B cell (primary cell): ENCODE measurements around the gene FLCN. TPM values are rescaled to one million over a fixed set of nuclear protein-coding genes. Genes with fewer than 3 reads are reported as not detected.

Experiments
- ATAC-seq: fragments of 200-7000 bp; cut with Tn5 transposase; one replicate; pipeline ENCODE4 v1.10.0; 2021; ENCODE audit warnings: low read depth, mild to moderate bottlenecking, moderate number of reproducible peaks, moderate library complexity
- CTCF ChIA-PET: fragments of 350-600 bp; sonication (Branson Sonifier 250); formaldehyde crosslinking; loops from one replicate; lab custom pipeline; 2021; ENCODE audit warnings: antibody characterized with exemption, inconsistent platforms; lab: Charles Lee
- POLR2A ChIA-PET: fragments of 350-600 bp; sonication (Branson Sonifier 250); formaldehyde crosslinking; loops from one replicate; lab custom pipeline; 2021; ENCODE audit warnings: antibody characterized with exemption; lab: Charles Lee
- DNase-seq: peaks from one replicate; pipeline ENCODE4 v3.0.0; 2013
- H2AFZ ChIP-seq: 2 replicates; pipeline ENCODE4 v1.6.1; 2012; ENCODE audit warnings: mild to moderate bottlenecking, low read depth, low read length; ENCODE audit not compliant: insufficient read depth, poor library complexity, severe bottlenecking
- H3K27ac ChIP-seq, 2 donors: 1 replicate in 1 of 2; 2 replicates in 1 of 2; pipeline ENCODE4 v1.5.1; 2012 to 2013; ENCODE audit warnings: low read length in 2 of 2, mild to moderate bottlenecking in 2 of 2, moderate library complexity in 1 of 2
- H3K27me3 ChIP-seq, 4 experiments: fragments of 200-600 bp in 1 of 4; sonication (generic) in 1 of 4; replicated peaks in 1 of 4; 1 replicate in 2 of 4; 2 replicates in 2 of 4; pipeline versions ENCODE4 v1.6.1 to v1.7.0; 2013 to 2016; ENCODE audit warnings: low read length in 3 of 4, mild to moderate bottlenecking in 2 of 4, mixed read lengths in 1 of 4, moderate library complexity in 1 of 4; ENCODE audit not compliant: insufficient read depth in 4 of 4, control insufficient read depth in 3 of 4; ENCODE audit errors: control extremely low read depth in 1 of 4
- H3K36me3 ChIP-seq, 2 experiments: replicated peaks in 1 of 2; 1 replicate in 1 of 2; 2 replicates in 1 of 2; pipeline versions ENCODE4 v1.6.1 to v1.7.1; 2013; ENCODE audit warnings: low read length in 1 of 2; ENCODE audit not compliant: insufficient read depth in 2 of 2, control insufficient read depth in 1 of 2; ENCODE audit errors: control extremely low read depth in 1 of 2, extremely low read depth in 1 of 2
- H3K4me1 ChIP-seq, 2 donors: fragments of 200-600 bp in 1 of 2; sonication (generic) in 1 of 2; 1 replicate in 1 of 2; 2 replicates in 1 of 2; pipeline versions ENCODE4 v1.5.1 to v1.6.1; 2013 to 2017; ENCODE audit warnings: low read length in 2 of 2; ENCODE audit not compliant: control insufficient read depth in 2 of 2, insufficient read depth in 2 of 2
- H3K4me2 ChIP-seq: replicated peaks from 2 replicates; pipeline ENCODE3; 2012; ENCODE audit warnings: mild to moderate bottlenecking, low read depth, low read length; ENCODE audit not compliant: poor library complexity, severe bottlenecking
- H3K4me3 ChIP-seq, 5 experiments: fragments of 200-600 bp in 1 of 5; sonication (generic) in 1 of 5; 1 replicate in 3 of 5; 2 replicates in 2 of 5; pipeline versions ENCODE4 v1.5.1 to v1.7.0; 2011 to 2016; ENCODE audit warnings: low read length in 4 of 5, mild to moderate bottlenecking in 4 of 5, low read depth in 2 of 5, control low read depth in 1 of 5, moderate library complexity in 1 of 5; ENCODE audit not compliant: insufficient read depth in 1 of 5; ENCODE audit errors: control extremely low read depth in 1 of 5, extremely low read depth in 1 of 5
- H3K79me2 ChIP-seq: fragments of 200-600 bp; sonication (generic); one replicate; pipeline ENCODE4 v1.6.0; 2016; ENCODE audit warnings: low read length; ENCODE audit not compliant: control insufficient read depth, insufficient read depth
- H3K9ac ChIP-seq: fragments of 200-600 bp; sonication (generic); 2 replicates; pipeline ENCODE4 v1.6.1; 2017; ENCODE audit warnings: mild to moderate bottlenecking, low read length, moderate library complexity
- H3K9me3 ChIP-seq, 3 donors: one replicate each; pipeline versions ENCODE4 v1.6.1 to v1.7.1; 2013; ENCODE audit warnings: low read length in 2 of 3; ENCODE audit not compliant: control insufficient read depth in 2 of 3, insufficient read depth in 1 of 3; ENCODE audit errors: control extremely low read depth in 1 of 3
- H4K20me1 ChIP-seq: 2 replicates; pipeline ENCODE4 v1.6.0; 2012; ENCODE audit warnings: mild to moderate bottlenecking, low read length; ENCODE audit not compliant: insufficient read depth, control insufficient read depth, poor library complexity, severe bottlenecking
- H3K27ac Mint-ChIP-seq: one replicate; pipeline ENCODE4 v1.8.0; 2021; ENCODE audit warnings: mixed read lengths
- H3K27me3 Mint-ChIP-seq: one replicate; pipeline ENCODE4 v1.8.0; 2021; ENCODE audit warnings: mixed read lengths
- H3K4me1 Mint-ChIP-seq: one replicate; pipeline ENCODE4 v1.8.0; 2021; ENCODE audit warnings: mixed read lengths
- H3K4me3 Mint-ChIP-seq: one replicate; pipeline ENCODE4 v1.8.0; 2021; ENCODE audit warnings: mixed read lengths
- H3K9me3 Mint-ChIP-seq: one replicate; pipeline ENCODE4 v1.8.0; 2022; ENCODE audit warnings: mixed read lengths; ENCODE audit not compliant: insufficient read depth
- EZH2 ChIP-seq: IDR thresholded peaks from 2 replicates; pipeline ENCODE4 v1.6.1; 2012; ENCODE audit warnings: borderline replicate concordance, low read depth, mild to moderate bottlenecking, moderate library complexity, low read length; ENCODE audit not compliant: insufficient read depth, poor library complexity, severe bottlenecking
- WGBS: methylation state at CpG from one replicate; pipeline ENCODE4 v1.1.5; 2013; ENCODE audit warnings: missing lambda C conversion rate; ENCODE audit not compliant: insufficient coverage; 5-methylcytosine and 5-hydroxymethylcytosine counted together
- intact Hi-C: fragments of 100-400 bp; cut with micrococcal nuclease; formaldehyde crosslinking; loops from one replicate; pipeline ENCODE4 v1.10.0; 2022
- polyA plus RNA-seq: library from polyadenylated mRNA; depleted of rRNA; stranded (reverse); fragments of >200 nt; gene quantifications from 2 replicates; pipeline ENCODE4 v1.2.3, GENCODE V29; 2012
- total RNA-seq, 2 donors: library from RNA; stranded (reverse); fragments of 120-200 nt in 1 of 2; gene quantifications; 1 replicate in 1 of 2; 2 replicates in 1 of 2; pipeline versions ENCODE4 v1.2.3 to v1.2.4, GENCODE V29; 2013 to 2022
- TF ChIP-seq, protein P1 (sequence below): fragments of 200-600 bp; IDR thresholded peaks from one replicate; pipeline ENCODE4 v1.8.0; 2022; ENCODE audit warnings: antibody characterized with exemption, mild to moderate bottlenecking

The FLCN gene
- total and polyA plus RNA-seq, 2 donors (not counting 1 experiment from before 2014, with no cell fraction given): 36.6 to 128 TPM

DNA sequence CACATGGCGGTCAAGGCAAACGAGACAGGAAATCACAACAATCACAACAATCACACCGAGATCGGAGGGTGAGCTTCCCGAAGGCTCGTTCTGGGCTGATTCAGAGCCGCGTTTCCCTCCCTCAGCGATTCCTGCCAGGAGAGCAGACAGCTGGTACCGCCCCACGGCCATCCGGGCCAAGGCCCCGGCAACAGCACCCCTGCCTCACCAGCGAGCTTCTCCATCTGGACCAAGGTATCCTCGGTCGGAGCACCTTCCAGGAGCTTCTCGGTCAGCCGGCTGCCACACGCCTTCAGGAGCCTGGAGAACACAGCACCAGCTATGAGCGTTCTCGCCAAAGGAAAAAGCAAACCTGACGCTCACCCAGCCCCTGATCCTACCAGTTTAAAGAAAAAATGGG is 15.6 kb downstream of the FLCN start:
- peaks cover 1 to 83% of the 10 kb centered on the region in 2 experiments for H3K36me3 ChIP-seq
- H3K4me3 Mint-ChIP-seq: no peak overlapping the region
- no peak for TF ChIP-seq EZH2
- TF ChIP-seq, protein P1, sequence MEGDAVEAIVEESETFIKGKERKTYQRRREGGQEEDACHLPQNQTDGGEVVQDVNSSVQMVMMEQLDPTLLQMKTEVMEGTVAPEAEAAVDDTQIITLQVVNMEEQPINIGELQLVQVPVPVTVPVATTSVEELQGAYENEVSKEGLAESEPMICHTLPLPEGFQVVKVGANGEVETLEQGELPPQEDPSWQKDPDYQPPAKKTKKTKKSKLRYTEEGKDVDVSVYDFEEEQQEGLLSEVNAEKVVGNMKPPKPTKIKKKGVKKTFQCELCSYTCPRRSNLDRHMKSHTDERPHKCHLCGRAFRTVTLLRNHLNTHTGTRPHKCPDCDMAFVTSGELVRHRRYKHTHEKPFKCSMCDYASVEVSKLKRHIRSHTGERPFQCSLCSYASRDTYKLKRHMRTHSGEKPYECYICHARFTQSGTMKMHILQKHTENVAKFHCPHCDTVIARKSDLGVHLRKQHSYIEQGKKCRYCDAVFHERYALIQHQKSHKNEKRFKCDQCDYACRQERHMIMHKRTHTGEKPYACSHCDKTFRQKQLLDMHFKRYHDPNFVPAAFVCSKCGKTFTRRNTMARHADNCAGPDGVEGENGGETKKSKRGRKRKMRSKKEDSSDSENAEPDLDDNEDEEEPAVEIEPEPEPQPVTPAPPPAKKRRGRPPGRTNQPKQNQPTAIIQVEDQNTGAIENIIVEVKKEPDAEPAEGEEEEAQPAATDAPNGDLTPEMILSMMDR: no peak
- intact Hi-C loops: no loop called here
- ATAC-seq (no peak), DNase-seq (no peak)
- no peaks in the 10 kb centered on the region for H4K20me1 ChIP-seq
- no peaks in the 10 kb centered on the region for H3K9me3 ChIP-seq
- H3K4me3 ChIP-seq: no peak overlapping the region
- no peak overlapping the region for H3K27ac ChIP-seq
- H3K4me1 Mint-ChIP-seq: no peaks in the 10 kb centered on the region
- H3K27me3 ChIP-seq: no peaks in the 10 kb centered on the region
- WGBS: 97% methylated on average over 18 of the region's 22 CpGs
- ChIA-PET POLR2A (no interaction called here), CTCF (no interaction called here)
- no peaks in the 10 kb centered on the region for H3K9me3 Mint-ChIP-seq
- H3K27me3 Mint-ChIP-seq: no peaks in the 10 kb centered on the region
- H3K9ac ChIP-seq: no peak overlapping the region
- no peaks in the 10 kb centered on the region for H3K4me1 ChIP-seq
- H2AFZ ChIP-seq: no peak overlapping the region
- no peak overlapping the region for H3K4me2 ChIP-seq
- peaks cover 3% of the 10 kb centered on the region for H3K79me2 ChIP-seq
- no peak overlapping the region for H3K27ac Mint-ChIP-seq

DNA sequence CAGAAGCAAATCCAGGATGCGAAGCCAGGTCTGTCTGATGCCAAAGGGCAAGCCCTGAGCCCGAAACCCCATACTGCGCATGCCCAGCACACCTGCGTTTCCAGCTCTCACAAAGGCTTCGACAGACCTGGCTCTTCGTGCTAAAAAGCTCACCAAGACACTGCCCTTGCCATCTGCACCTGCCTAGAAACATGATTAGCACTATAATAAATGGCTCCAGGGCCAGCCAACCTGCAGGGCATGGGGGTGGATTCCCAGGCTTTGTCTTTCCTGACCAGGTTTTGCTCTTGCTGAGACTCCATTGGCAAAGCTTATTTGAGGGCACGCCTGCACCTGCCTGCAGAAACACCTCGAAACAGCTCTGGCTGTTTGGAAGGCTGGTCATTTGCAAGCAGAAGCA is 16.4 kb downstream of the FLCN start:
- 98% methylated on average over 8 of the region's 8 CpGs for WGBS
- ChIA-PET CTCF (no interaction called here), POLR2A (no interaction called here)
- DNase-seq (no peak), ATAC-seq (no peak)
- H3K27me3 ChIP-seq: no peaks in the 10 kb centered on the region
- TF ChIP-seq, protein P1: no peak
- TF ChIP-seq EZH2: no peak
- no peak overlapping the region for H3K27ac ChIP-seq
- Mint-ChIP-seq H3K27me3 (no peaks in the 10 kb centered on the region), H3K4me1 (no peaks in the 10 kb centered on the region), H3K9me3 (no peaks in the 10 kb centered on the region), H3K27ac (no peak overlapping the region), H3K4me3 (no peak overlapping the region)
- H4K20me1 ChIP-seq: no peaks in the 10 kb centered on the region
- H3K4me2 ChIP-seq: no peak overlapping the region
- H3K9ac ChIP-seq: no peak overlapping the region
- H2AFZ ChIP-seq: no peak overlapping the region
- intact Hi-C loops: no loop called here
- H3K4me3 ChIP-seq: no peak overlapping the region
- peaks cover 3% of the 10 kb centered on the region for H3K79me2 ChIP-seq
- H3K9me3 ChIP-seq: no peaks in the 10 kb centered on the region
- peaks cover 1 to 82% of the 10 kb centered on the region in 2 experiments for H3K36me3 ChIP-seq
- no peaks in the 10 kb centered on the region for H3K4me1 ChIP-seq
